D341Med (cell line): Measurements from ENCODE around the gene CPLX3.

Experiments used
- DNase-seq: peaks from one replicate; pipeline ENCODE4 v3.0.0; 2012; ENCODE audit warnings: low spot score

CPLX3 gene

DNA sequence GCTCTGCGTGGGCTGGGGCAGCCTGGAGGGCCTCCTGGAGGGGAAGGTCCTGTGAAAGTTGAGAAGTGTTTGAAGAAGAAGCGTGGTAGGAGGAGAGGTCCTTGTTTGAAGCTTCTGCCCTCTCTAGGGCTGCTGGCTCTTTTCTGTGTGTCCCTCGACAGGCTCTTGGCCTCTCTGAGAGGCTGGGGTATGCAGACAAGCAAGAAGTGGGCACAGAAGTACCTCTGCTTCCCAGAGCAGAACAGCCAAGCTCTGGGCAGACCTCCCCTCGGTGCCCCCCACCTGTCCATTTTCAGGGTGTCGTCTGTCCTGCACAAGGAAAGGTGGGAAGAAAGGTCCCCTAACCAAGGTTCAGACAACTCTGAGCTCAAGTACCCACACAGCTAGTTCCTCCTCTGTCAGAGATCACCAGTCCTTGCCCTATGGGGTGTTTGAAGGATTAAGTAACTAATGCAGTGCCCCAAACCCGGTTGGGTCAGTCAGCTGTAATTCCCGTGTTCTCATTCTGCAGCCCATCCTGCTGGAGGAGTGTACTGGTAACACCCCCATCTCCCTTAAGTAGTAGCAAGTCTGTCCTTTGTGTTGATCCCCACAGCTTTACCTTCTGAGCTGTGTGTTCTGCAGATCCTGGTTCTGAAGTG, 38.3 kb upstream of the CPLX3 start:
- no peak for DNase-seq

DNA sequence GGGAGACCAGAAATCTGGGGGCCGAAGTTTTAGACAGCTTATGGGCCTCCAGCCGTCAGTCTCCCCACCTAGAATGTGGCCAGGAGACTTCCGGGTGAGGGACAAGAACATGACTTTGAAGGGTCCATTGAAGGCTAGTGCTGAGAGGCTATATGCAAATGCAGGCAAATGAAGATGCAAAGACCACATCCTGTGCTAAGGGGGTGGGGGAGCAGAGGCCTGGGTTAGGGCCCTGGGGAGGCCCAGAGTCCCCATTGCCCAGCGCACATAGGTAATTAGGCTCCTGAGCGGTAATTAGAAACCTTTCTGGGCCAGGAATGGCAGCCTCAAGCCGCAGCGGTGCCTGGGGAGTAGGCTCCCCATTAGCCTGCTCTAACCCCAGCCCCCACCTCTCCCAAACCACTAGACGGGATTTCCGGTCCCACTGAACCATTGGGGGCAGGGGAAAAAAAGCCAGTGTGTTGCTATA, 37.7 kb upstream of the CPLX3 start:
- DNase-seq = no peak

DNA sequence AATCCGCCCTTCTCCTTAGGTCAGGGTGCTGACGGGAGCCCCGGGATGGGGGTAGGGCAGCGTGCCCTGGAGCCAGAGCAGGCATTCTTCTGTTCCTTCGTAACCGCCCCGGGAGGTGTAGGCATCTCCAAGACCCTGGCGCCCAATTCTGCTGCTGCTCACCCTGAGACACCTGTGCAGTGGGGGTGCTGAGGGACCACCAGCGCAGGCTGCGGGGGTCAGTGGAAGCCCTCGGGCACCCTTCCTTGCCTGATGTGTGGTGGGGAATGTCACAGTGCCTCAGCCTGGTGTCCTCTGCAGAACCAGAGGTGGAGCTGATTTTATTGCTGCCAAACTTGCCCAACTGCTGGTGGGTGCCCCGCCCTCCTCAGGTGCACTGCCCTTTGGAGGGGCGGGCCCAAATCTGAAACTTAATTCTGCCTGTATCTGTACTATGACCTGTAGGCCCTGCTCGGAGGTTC, 37.2 kb upstream of the CPLX3 start:
- DNase-seq = no peak

DNA sequence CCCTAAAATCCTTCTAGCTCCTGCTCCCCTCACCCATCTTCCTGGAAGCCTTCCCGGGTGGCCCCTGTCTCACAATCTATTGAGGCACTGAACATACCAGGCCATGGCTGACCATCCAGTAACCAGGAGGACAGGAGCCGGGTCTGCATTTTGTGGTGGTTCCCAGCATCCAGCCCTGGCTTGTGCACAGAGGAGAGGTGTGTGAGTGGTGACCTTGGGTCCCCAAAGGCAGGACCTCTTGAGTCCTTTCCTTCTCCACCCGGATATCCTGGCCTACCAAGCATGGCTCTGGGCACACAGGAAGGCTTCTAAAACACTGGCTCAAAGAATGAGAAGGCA, 36.7 kb upstream of the CPLX3 start:
- DNase-seq = no peak

DNA sequence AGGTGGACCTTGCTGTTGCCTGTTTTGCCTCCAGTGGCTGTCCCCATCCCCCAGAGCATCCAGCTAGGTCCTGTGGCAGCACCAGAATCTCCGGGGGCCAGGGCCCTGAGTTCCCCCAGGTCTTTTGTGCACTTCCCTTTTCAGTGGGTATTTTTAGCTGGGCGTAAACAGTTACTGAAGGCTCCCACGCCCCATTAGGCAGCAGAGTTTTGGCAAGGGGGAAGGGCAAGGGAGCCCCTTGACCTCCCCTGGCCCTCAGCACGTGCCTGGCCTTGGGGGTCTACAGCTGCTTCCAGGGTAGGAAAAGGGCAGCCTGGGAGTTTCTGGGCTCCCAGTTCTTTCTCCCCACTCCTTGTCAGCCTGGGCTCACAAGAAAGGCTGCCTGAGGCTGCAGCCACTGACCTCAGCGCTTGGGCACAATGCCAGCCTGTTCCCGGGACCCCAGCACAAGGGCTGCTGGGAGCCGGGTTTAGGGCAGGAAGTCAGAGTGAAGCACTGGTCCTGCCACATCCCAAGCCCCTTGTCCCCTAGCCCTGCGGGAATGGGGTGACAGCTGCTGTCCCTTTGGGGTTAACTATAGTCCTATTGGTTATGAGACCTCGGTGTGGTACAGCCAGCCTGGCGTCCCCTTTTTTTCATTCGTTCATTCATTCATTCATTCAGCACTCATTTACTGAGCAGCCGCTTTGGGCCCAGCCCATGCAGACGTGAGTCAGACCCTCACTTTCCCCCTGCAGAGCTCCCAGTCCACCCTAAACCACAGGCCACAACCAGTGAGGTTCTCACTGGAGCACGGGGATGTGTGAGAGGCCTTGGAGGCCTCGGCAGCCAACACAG, 36.1 kb upstream of the CPLX3 start:
- no peak for DNase-seq

GRCh38 chr15:74791007-74791406, 35.4 kb upstream of the CPLX3 start:
- no peak for DNase-seq

GRCh38 chr15:74791667-74792066, 34.8 kb upstream of the CPLX3 start:
- DNase-seq = no peak

- DNase-seq = no peak
Observed at GRCh38 chr15:74792227-74793016, 34.0 kb upstream of the CPLX3 start.

- DNase-seq = no peak
Observed at GRCh38 chr15:74793135-74794028, 33.0 kb upstream of the CPLX3 start.

DNA sequence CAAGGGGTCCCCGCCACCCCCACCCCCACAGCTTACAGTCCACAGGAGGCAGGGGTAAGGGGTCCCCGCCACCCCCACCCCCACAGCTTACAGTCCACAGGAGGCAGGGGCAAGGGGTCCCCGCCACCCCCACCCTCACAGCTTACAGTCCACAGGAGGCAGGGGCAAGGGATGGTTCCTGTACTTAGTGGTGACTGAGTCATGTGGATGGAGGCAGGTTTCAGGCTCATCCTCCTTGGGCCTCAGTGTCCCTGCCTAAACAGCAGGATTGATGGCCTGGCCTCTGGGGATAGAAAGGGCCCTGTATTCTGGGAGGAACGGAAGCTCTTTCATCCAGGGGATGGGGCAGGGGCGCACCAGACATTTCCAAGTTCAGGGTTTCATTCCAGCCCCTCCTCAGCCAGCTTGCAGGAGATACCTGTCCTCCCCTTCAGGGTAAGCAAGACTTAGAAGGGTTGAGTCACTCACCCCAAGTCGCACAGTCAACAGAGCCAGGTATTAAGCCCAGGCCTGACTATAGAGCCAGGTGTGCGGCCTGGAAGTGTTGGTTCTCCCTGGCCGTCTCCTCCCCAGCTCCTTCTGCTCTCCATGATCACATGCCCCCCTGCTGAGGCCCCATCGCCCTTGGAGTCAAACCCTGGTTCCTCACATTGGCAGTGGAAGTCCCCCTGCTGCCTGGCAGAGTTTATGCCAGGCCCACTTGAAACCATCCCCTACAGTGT, 32.0 kb upstream of the CPLX3 start:
- no peak for DNase-seq

GRCh38 chr15:74794970-74795349, 31.5 kb upstream of the CPLX3 start:
- no peak for DNase-seq

- no peak for DNase-seq
Observed at GRCh38 chr15:74795966-74796625, 30.3 kb upstream of the CPLX3 start.

DNA sequence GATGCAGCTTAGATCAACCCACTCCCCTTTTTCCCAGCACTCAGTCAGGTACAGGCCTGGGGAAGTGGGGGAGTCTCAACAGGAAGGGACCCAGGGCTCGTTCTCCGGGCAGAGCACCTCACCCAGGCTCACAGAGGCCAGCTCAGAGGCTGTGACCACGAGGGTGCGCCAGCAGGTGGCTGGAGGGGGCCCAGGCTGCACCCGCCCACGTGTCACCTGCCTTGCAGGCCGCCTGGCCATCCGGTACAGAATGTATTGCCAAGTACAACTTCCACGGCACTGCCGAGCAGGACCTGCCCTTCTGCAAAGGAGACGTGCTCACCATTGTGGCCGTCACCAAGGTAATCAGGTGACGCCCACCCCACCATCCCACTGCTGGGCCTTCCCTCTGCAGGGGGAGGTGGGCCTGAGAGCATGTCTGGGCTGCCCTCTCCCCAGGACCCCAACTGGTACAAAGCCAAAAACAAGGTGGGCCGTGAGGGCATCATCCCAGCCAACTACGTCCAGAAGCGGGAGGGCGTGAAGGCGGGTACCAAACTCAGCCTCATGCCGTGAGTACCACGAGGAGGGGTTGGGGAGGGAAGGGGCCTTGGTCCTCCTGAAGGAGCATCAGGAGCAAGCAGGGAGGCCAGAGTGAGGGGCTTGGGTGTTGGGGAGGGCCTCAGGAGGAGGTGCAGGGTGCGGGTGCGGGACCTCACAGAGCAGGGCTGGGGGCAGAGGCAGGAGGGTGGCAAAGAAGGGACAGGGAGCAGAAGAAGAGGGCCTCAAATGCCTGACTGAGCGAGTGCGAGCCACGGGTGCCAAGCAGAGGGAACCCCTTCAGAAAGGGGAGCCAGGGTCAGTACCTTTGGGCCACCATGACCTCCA, 27.8 kb upstream of the CPLX3 start:
- no peak for DNase-seq

GRCh38 chr15:74799255-74799855, 27.1 kb upstream of the CPLX3 start:
- no peak for DNase-seq

- peak; percentile 94 for DNase-seq
Observed at GRCh38 chr15:74799856-74800558, 26.4 kb upstream of the CPLX3 start.

DNA sequence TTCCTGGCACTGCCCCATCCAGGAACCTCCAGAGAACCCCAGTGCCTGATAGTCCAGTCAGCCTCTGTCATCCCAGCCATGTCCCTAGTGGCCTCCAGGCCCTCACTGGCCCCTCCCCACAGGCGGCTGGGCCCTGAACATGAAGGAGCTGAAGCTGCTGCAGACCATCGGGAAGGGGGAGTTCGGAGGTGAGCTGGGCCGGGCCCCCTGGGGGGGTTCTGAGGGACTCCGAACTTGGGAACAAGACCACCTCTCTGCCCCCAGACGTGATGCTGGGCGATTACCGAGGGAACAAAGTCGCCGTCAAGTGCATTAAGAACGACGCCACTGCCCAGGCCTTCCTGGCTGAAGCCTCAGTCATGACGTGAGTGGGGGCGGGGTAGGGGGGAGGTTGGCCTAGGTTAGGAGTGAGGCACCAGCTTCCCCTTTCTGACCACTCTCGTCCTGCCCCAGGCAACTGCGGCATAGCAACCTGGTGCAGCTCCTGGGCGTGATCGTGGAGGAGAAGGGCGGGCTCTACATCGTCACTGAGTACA, 25.8 kb upstream of the CPLX3 start:
- no peak for DNase-seq

DNA sequence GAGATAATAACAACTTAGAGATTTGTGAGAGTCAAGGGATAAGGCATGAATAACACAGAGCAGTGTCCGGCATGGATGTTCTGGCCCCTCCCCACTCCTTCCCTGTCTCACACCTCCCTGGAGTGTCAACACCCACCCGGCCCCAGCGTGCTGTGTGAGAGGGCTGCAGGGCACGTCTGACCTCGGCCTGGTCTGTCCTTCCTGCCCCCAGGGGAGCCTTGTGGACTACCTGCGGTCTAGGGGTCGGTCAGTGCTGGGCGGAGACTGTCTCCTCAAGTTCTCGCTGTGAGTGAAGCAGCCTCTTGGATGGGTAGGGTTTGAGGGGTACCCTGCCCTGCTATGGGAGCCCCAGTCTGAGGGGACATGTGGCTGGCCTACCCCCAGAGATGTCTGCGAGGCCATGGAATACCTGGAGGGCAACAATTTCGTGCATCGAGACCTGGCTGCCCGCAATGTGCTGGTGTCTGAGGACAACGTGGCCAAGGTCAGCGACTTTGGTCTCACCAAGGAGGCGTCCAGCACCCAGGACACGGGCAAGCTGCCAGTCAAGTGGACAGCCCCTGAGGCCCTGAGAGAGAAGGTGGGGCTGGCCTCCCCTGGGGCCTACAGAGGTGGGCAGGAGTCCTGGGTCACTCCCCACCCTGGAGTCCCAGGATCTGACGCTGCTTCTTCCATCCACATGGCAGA, 25.0 kb upstream of the CPLX3 start:
- no peak for DNase-seq

GRCh38 chr15:74802290-74802689, 24.1 kb upstream of the CPLX3 start:
- no peak for DNase-seq
